Measurements from ENCODE around the gene FCGR1A. TPM values are rescaled to one million over a fixed set of nuclear protein-coding genes. Genes with fewer than 3 reads are reported as not detected.
A peak's percentile ranks its signal among the peaks of the same experiment; 100 is the strongest.
"Not testable (repeated sequence)": the region's sequence is repeated elsewhere in the genome, so short reads cannot be mapped to it uniquely, and the experiment has no call there.

The FCGR1A gene
- total RNA-seq, 1 experiment from 2014 or later = not detected

- H3K27me3 ChIP-seq; H3K4me1 ChIP-seq; H3K9me3 ChIP-seq (replicated peaks); H3K4me3 ChIP-seq; H3K36me3 ChIP-seq; H3K27ac ChIP-seq; DNase-seq: not testable (repeated sequence)
These were observed 22.1 kb downstream of the FCGR1A start for GRCh38 chr1:149804417-149805080.

GRCh38 chr1:149810697-149811405 is 28.4 kb downstream of the FCGR1A start:
- not testable (repeated sequence) for H3K36me3 ChIP-seq; H3K27ac ChIP-seq; H3K9me3 ChIP-seq (replicated peaks); H3K4me1 ChIP-seq; H3K27me3 ChIP-seq
- DNase-seq = peak in 1 of 2 experiments; percentile 3
- peak overlapping the region; percentile 11; the same call in 1 of the 2 replicates for H3K4me3 ChIP-seq

- H3K27me3 ChIP-seq; H3K27ac ChIP-seq; H3K36me3 ChIP-seq; H3K4me1 ChIP-seq; H3K9me3 ChIP-seq (replicated peaks): not testable (repeated sequence)
- peak; percentile 16 to 42 for DNase-seq
- H3K4me3 ChIP-seq = peak overlapping the region; percentile 35
These were observed 29.0 kb downstream of the FCGR1A start for GRCh38 chr1:149811514-149811889.

GRCh38 chr1:149811890-149812829 is 29.7 kb downstream of the FCGR1A start:
- Histone ChIP-seq H3K27ac (peak overlapping the region; percentile 72), H3K4me3 (peak overlapping the region; percentile 76)
- not testable (repeated sequence) for H3K4me1 ChIP-seq; H3K9me3 ChIP-seq (replicated peaks); H3K36me3 ChIP-seq; H3K27me3 ChIP-seq
- peak; percentile 83 to 93 for DNase-seq

GRCh38 chr1:149812893-149813801 is 30.7 kb downstream of the FCGR1A start:
- Histone ChIP-seq H3K4me3 (peak overlapping the region; percentile 76), H3K27ac (peak overlapping the region; percentile 72)
- not testable (repeated sequence) for H3K27me3 ChIP-seq; H3K9me3 ChIP-seq (replicated peaks); H3K4me1 ChIP-seq; H3K36me3 ChIP-seq
- DNase-seq = peak; percentile 61 to 75

- not testable (repeated sequence) for H3K27me3 ChIP-seq; H3K4me3 ChIP-seq; H3K36me3 ChIP-seq; H3K27ac ChIP-seq; H3K4me1 ChIP-seq; H3K9me3 ChIP-seq (replicated peaks); DNase-seq
These were observed 37.9 kb downstream of the FCGR1A start for GRCh38 chr1:149820387-149820786.

GRCh38 chr1:149826555-149826954 is 44.1 kb downstream of the FCGR1A start:
- H3K27me3 ChIP-seq; DNase-seq; H3K36me3 ChIP-seq; H3K27ac ChIP-seq; H3K9me3 ChIP-seq (replicated peaks); H3K4me1 ChIP-seq; H3K4me3 ChIP-seq: not testable (repeated sequence)

- not testable (repeated sequence) for H3K9me3 ChIP-seq (replicated peaks); H3K27me3 ChIP-seq; H3K4me1 ChIP-seq; H3K4me3 ChIP-seq; H3K27ac ChIP-seq; DNase-seq; H3K36me3 ChIP-seq
These were observed 49.3 kb downstream of the FCGR1A start for GRCh38 chr1:149831764-149832315.

- not testable (repeated sequence) for DNase-seq; H3K36me3 ChIP-seq; H3K9me3 ChIP-seq (replicated peaks); H3K27me3 ChIP-seq; H3K4me1 ChIP-seq; H3K27ac ChIP-seq; H3K4me3 ChIP-seq
These were observed 50.0 kb downstream of the FCGR1A start for GRCh38 chr1:149832316-149833126.

GRCh38 chr1:149833144-149833543 is 50.6 kb downstream of the FCGR1A start:
- H3K4me1 ChIP-seq; H3K27ac ChIP-seq; H3K9me3 ChIP-seq (replicated peaks); H3K27me3 ChIP-seq; H3K36me3 ChIP-seq; H3K4me3 ChIP-seq; DNase-seq: not testable (repeated sequence)

- not testable (repeated sequence) for H3K9me3 ChIP-seq (replicated peaks); H3K36me3 ChIP-seq; H3K4me1 ChIP-seq; H3K27ac ChIP-seq; H3K27me3 ChIP-seq; H3K4me3 ChIP-seq; DNase-seq
These were observed 58.7 kb downstream of the FCGR1A start for GRCh38 chr1:149841149-149841548.

Data from SJCRH30 (cell line).